HG03565 (cell line): ENCODE results near the gene SLAIN1.
"Not testable (repeated sequence)": the region's sequence is repeated elsewhere in the genome, so short reads cannot be mapped to it uniquely, and the experiment has no call there.

Source experiments
- ATAC-seq: cut with Tn5 transposase; IDR thresholded peaks from one replicate; pipeline ENCODE4 v1.9.1; 2021; ENCODE audit warnings: mild to moderate bottlenecking, moderate library complexity; ENCODE audit not compliant: unreplicated experiment

Gene SLAIN1

GRCh38 chr13:77697217-77698103 lies at the start of gene SLAIN1:
Gene SLAIN1, plus strand, starts transcription at chr13:77697687. Its CDS starts 227 bp downstream, at chr13:77697914.
- ATAC-seq: peak; percentile 47

- ATAC-seq: no peak
These were observed 47.1 kb upstream of the SLAIN1 start for GRCh38 chr13:77650409-77650808.

- no peak for ATAC-seq
These were observed 44.2 kb upstream of the SLAIN1 start for GRCh38 chr13:77653301-77653700.

- not testable (repeated sequence) for ATAC-seq
These were observed 37.5 kb upstream of the SLAIN1 start for GRCh38 chr13:77660016-77660415.

GRCh38 chr13:77660841-77661250 lies 36.6 kb upstream of the SLAIN1 start:
- ATAC-seq: no peak

GRCh38 chr13:77662301-77662700 lies 35.2 kb upstream of the SLAIN1 start:
- not testable (repeated sequence) for ATAC-seq

- not testable (repeated sequence) for ATAC-seq
These were observed 34.7 kb upstream of the SLAIN1 start for GRCh38 chr13:77662831-77663230.

- ATAC-seq: no peak
These were observed 22.6 kb upstream of the SLAIN1 start for GRCh38 chr13:77674852-77675251.

- ATAC-seq: no peak
These were observed 18.7 kb upstream of the SLAIN1 start for GRCh38 chr13:77678691-77679235.

- no peak for ATAC-seq
These were observed 9.7 kb upstream of the SLAIN1 start for GRCh38 chr13:77687799-77688198.

- ATAC-seq: no peak
These were observed 5.6 kb upstream of the SLAIN1 start for GRCh38 chr13:77691871-77692270.

- no peak for ATAC-seq
These were observed 4.6 kb upstream of the SLAIN1 start for GRCh38 chr13:77692746-77693448.

- ATAC-seq: no peak
These were observed 4.0 kb upstream of the SLAIN1 start for GRCh38 chr13:77693449-77693940.

- ATAC-seq: no peak
These were observed 1.2 kb upstream of the SLAIN1 start for GRCh38 chr13:77696006-77696878.

GRCh38 chr13:77696879-77697216 lies 639 bp upstream of the SLAIN1 start:
- ATAC-seq: no peak

- peak; percentile 5 for ATAC-seq
These were observed 943 bp downstream of the SLAIN1 start for GRCh38 chr13:77698201-77699058.

GRCh38 chr13:77699059-77699680 lies 1.7 kb downstream of the SLAIN1 start:
- no peak for ATAC-seq

GRCh38 chr13:77701305-77701704 lies 3.8 kb downstream of the SLAIN1 start:
- ATAC-seq: no peak

GRCh38 chr13:77702366-77702765 lies 4.9 kb downstream of the SLAIN1 start:
- ATAC-seq: no peak
